Esophagus muscularis mucosa (tissue), 4 donors: Measurements from ENCODE around the gene ATRNL1. TPM values are rescaled to one million over a fixed set of nuclear protein-coding genes. Genes with fewer than 3 reads are reported as not detected.

Experiments
- DNase-seq: peaks from one replicate; pipeline ENCODE4 v3.0.0-alpha.2; 2017; ENCODE audit errors: extremely low spot score
- H3K27ac ChIP-seq, 4 donors: fragments of 200-600 bp; sonication (generic); replicated peaks in 1 of 4; 1 replicate in 3 of 4; 2 replicates in 1 of 4; pipeline ENCODE4 v1.5.1; 2016 to 2019; ENCODE audit warnings: mild to moderate bottlenecking in 1 of 4
- H3K27me3 ChIP-seq, 4 donors: fragments of 200-600 bp; sonication (generic); one replicate each; pipeline versions ENCODE4 v1.5.1 to v1.6.0; 2016 to 2019
- H3K36me3 ChIP-seq, 4 donors: fragments of 200-600 bp; sonication (generic); one replicate each; pipeline ENCODE4 v1.5.1; 2016 to 2019
- H3K4me1 ChIP-seq, 4 donors: fragments of 200-600 bp; sonication (generic); one replicate each; pipeline ENCODE4 v1.5.1; 2016 to 2019
- H3K4me3 ChIP-seq, 4 donors: fragments of 200-600 bp; sonication (generic); 1 replicate in 2 of 4; 2 replicates in 2 of 4; pipeline ENCODE4 v1.5.1; 2016 to 2019; ENCODE audit warnings: mild to moderate bottlenecking in 4 of 4, moderate library complexity in 1 of 4
- H3K9me3 ChIP-seq, 4 donors: fragments of 200-600 bp; sonication (generic); 1 replicate in 3 of 4; 2 replicates in 1 of 4; pipeline ENCODE4 v1.5.1; 2016 to 2019
- CTCF ChIP-seq, 3 experiments: fragments of 200-600 bp in 2 of 3; fragments of 450-650 bp in 1 of 3; sonication (generic) in 2 of 3; IDR thresholded peaks; one replicate each; pipeline ENCODE4 v1.5.1; 2017 to 2019; ENCODE audit warnings: antibody characterized with exemption in 3 of 3, mild to moderate bottlenecking in 2 of 3, moderate library complexity in 1 of 3
- EP300 ChIP-seq: sonication (generic); formaldehyde crosslinking; IDR thresholded peaks from one replicate; pipeline ENCODE4 v1.6.1; 2017; ENCODE audit warnings: antibody characterized with exemption
- POLR2A ChIP-seq: fragments of 450-650 bp; IDR thresholded peaks from one replicate; pipeline ENCODE4 v1.6.1; 2017; ENCODE audit warnings: antibody characterized with exemption, moderate library complexity, mild to moderate bottlenecking, low read depth
- POLR2AphosphoS5 ChIP-seq, 2 donors: sonication (generic); formaldehyde crosslinking; IDR thresholded peaks; one replicate each; pipeline ENCODE4 v1.6.1; 2017; ENCODE audit warnings: antibody characterized with exemption in 2 of 2
- whole genome bisulfite sequencing: methylation state at CpG from one replicate; pipeline ENCODE4 v1.1.5; 2018; 5-methylcytosine and 5-hydroxymethylcytosine counted together
- intact Hi-C: fragments of 100-400 bp; cut with DNase I; formaldehyde crosslinking; loops from one replicate; pipeline ENCODE4 v1.15.1; 2023
- total RNA-seq, 4 donors: library from RNA; depleted of rRNA; stranded (reverse); fragments of >200 nt; gene quantifications; one replicate each; pipeline versions ENCODE4 v1.1.0 to v1.2.1, GENCODE V29; 2016

ATRNL1 gene
- total RNA-seq, 4 donors from 2014 or later: 5.0 to 18.0 (median 11.3) TPM

- intact Hi-C loops: no loop called here
- Histone ChIP-seq H3K4me3 (no peak overlapping the region), H3K36me3 (no peaks in the 10 kb centered on the region), H3K9me3 (no peaks in the 10 kb centered on the region), H3K27me3 (no peaks in the 10 kb centered on the region), H3K4me1 (no peaks in the 10 kb centered on the region), H3K27ac (no peak overlapping the region)
- no peak for TF ChIP-seq CTCF (IDR thresholded peaks at IDR 0.05)
- no peak for TF ChIP-seq EP300
- TF ChIP-seq POLR2AphosphoS5 (IDR thresholded peaks at IDR 0.05): no peak
- TF ChIP-seq POLR2A: no peak
- WGBS: 90% methylated on average over 4 of the region's 4 CpGs
- DNase-seq: no peak
Observed at GRCh38 chr10:115795964-115796363, 702.8 kb downstream of the ATRNL1 start.

GRCh38 chr10:115801457-115801856, 708.3 kb downstream of the ATRNL1 start:
- no peaks in the 10 kb centered on the region for H3K36me3 ChIP-seq
- TF ChIP-seq EP300 (no peak), CTCF (IDR thresholded peaks at IDR 0.05) (no peak), POLR2A (no peak)
- H3K27ac ChIP-seq: no peak overlapping the region
- no peaks in the 10 kb centered on the region for H3K4me1 ChIP-seq
- intact Hi-C loops: loop anchor here (5.0 kb wide), 1 partner anchor 486 kb away; no protein-coding TSS in a partner anchor
- no peaks in the 10 kb centered on the region for H3K9me3 ChIP-seq
- H3K4me3 ChIP-seq: no peak overlapping the region
- DNase-seq: no peak
- H3K27me3 ChIP-seq: no peaks in the 10 kb centered on the region

GRCh38 chr10:115801992-115802391, 708.8 kb downstream of the ATRNL1 start:
- intact Hi-C loops: loop anchor here (5.0 kb wide), 1 partner anchor 485 kb away; no protein-coding TSS in a partner anchor
- DNase-seq: no peak
- Histone ChIP-seq H3K4me1 (no peaks in the 10 kb centered on the region), H3K27me3 (no peaks in the 10 kb centered on the region), H3K9me3 (no peaks in the 10 kb centered on the region), H3K4me3 (no peak overlapping the region), H3K36me3 (no peaks in the 10 kb centered on the region), H3K27ac (no peak overlapping the region)
- 47% methylated on average over 2 of the region's 2 CpGs for WGBS
- TF ChIP-seq POLR2A (no peak), CTCF (IDR thresholded peaks at IDR 0.05) (no peak), EP300 (no peak), POLR2AphosphoS5 (IDR thresholded peaks at IDR 0.05) (no peak)

- Histone ChIP-seq H3K36me3 (no peaks in the 10 kb centered on the region), H3K27me3 (no peaks in the 10 kb centered on the region), H3K27ac (no peak overlapping the region), H3K4me3 (no peak overlapping the region), H3K4me1 (no peaks in the 10 kb centered on the region), H3K9me3 (no peaks in the 10 kb centered on the region)
- intact Hi-C loops: loop anchor here (5.0 kb wide), 1 partner anchor 484 kb away; no protein-coding TSS in a partner anchor
- no peak for TF ChIP-seq POLR2A
- DNase-seq: no peak
Observed at GRCh38 chr10:115802911-115803310, 709.7 kb downstream of the ATRNL1 start.

GRCh38 chr10:115814542-115814941, 721.4 kb downstream of the ATRNL1 start:
- 47% methylated on average over 2 of the region's 2 CpGs for WGBS
- no peak overlapping the region for H3K4me3 ChIP-seq
- H3K9me3 ChIP-seq: peaks cover 0 to 8% (median 3%) of the 10 kb centered on the region in 4 donors
- H3K4me1 ChIP-seq: no peaks in the 10 kb centered on the region
- no peak for DNase-seq
- no peaks in the 10 kb centered on the region for H3K27me3 ChIP-seq
- TF ChIP-seq EP300: no peak
- no peak for TF ChIP-seq POLR2AphosphoS5 (IDR thresholded peaks at IDR 0.05)
- TF ChIP-seq POLR2A: no peak
- no peak for TF ChIP-seq CTCF (IDR thresholded peaks at IDR 0.05)
- no peak overlapping the region for H3K27ac ChIP-seq
- intact Hi-C loops: no loop called here
- H3K36me3 ChIP-seq: no peaks in the 10 kb centered on the region
